Esophagus squamous epithelium (tissue), 4 donors: ENCODE data around the gene NDUFA13.

ENCODE experiments used
- CTCF ChIP-seq, 6 experiments: fragments of 450-650 bp in 4 of 6; fragments of 200-600 bp in 2 of 6; sonication (generic) in 2 of 6; IDR thresholded peaks; one replicate each; pipeline ENCODE4 v1.5.1; 2016 to 2019; ENCODE audit warnings: antibody characterized with exemption in 6 of 6, mild to moderate bottlenecking in 4 of 6, moderate library complexity in 4 of 6
- POLR2A ChIP-seq, 4 donors: fragments of 450-650 bp; IDR thresholded peaks; one replicate each; pipeline ENCODE4 v1.6.1; 2017; ENCODE audit warnings: antibody characterized with exemption in 4 of 4, mild to moderate bottlenecking in 4 of 4, moderate library complexity in 3 of 4

GRCh38 chr19:19506592-19506991, 9.4 kb upstream of the NDUFA13 start:
- no peak for TF ChIP-seq CTCF (IDR thresholded peaks at IDR 0.05)
- no peak for TF ChIP-seq POLR2A (IDR thresholded peaks at IDR 0.05)
